GM21367 (cell line): ENCODE measurements around the gene LRRC39.
"Not testable (repeated sequence)": the region's sequence is repeated elsewhere in the genome, so short reads cannot be mapped to it uniquely, and the experiment has no call there.

Experiments used
- ATAC-seq: cut with Tn5 transposase; IDR thresholded peaks from one replicate; pipeline ENCODE4 v1.9.1; 2021; ENCODE audit not compliant: unreplicated experiment

Gene LRRC39

GRCh38 chr1:100178091-100178490 is at the start of gene LRRC39:
Gene LRRC39, minus strand, starts transcription at chr1:100178256. Its CDS starts 9,740 bp downstream, at chr1:100168516.
- no peak for ATAC-seq

- no peak for ATAC-seq
Measured at GRCh38 chr1:100222428-100222827, 44.4 kb upstream of the LRRC39 start.

- ATAC-seq, result no peak
Measured at GRCh38 chr1:100219883-100220282, 41.8 kb upstream of the LRRC39 start.

DNA sequence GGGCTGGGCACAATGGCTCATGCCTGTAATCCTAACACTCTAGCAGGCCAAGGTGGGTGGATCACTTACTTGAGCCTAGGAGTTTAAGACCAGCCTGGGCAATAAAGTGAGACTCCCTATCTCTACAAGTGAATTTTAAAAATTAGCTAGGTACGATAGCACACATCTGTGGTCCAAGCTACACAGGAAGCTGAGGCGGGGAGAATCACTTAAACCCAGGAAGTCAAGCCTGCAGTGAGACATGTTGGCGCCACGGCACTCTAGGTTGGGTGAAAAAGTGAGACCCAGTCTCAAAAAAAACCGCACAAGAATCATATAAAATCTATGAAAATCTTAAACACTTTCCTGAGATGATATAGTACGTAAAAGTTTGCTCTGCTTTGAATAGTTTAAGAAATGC is 41.4 kb upstream of the LRRC39 start:
- no peak for ATAC-seq

DNA sequence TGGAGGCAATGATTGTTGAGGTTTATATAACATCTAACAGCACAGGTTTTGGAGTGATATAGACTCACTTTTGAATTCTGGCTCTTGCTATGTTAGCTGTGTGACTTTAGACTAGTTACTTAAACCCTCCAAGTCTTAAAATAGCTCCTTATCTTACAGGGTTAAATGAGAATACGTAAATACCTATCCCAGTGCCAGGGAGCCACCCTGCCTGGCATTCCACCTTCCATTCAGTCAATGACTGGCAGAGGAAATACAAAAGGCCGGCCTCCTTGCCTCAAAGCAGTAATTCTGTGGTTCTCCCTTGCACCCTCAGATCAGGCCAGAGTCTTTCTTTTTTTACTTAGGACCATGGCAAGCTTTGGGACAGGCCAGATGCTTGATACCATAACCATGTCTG is 39.8 kb upstream of the LRRC39 start:
- no peak for ATAC-seq

DNA sequence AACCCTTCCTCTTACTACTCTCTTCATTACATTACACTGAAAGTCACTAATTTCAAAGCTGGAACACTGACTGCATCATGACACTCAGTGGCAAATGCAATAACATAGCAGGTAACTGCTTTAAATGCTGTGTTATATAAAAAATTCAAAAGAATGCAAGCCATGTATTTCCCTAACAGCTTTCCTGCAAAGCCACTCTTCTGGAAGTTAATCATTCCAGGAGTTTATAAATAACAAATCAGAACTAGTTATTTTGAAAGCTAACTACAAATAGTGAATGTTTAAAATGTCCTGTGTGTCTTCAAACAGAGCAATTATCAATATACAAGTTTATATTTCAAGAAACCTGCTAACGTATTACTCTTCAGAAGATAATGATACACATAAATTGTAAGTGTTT is 37.0 kb upstream of the LRRC39 start:
- no peak for ATAC-seq

GRCh38 chr1:100213141-100213540 is 35.1 kb upstream of the LRRC39 start:
- no peak for ATAC-seq

DNA sequence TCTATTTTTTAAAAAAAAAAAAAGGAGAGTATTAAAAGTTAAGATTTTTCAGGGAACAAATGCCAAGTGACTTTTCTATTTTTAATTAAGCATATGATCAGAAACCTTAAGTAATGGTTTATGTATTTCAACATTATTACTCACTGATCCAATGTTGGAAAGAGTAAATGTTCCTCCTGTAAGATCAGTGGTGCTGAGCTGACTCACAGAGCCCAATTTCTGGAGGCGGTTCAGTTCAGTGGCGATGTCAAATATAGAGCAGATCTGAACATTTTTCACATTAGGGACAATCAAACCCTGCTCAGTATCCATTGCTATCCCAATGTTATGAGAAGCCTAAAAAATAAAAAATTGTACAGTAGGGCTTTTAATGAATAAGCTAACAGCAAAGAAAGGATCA is 28.2 kb upstream of the LRRC39 start:
- ATAC-seq, result no peak

GRCh38 chr1:100205593-100205992 is 27.5 kb upstream of the LRRC39 start:
- ATAC-seq, result not testable (repeated sequence)

- not testable (repeated sequence) for ATAC-seq
Measured at GRCh38 chr1:100205103-100205502, 27.0 kb upstream of the LRRC39 start.

DNA sequence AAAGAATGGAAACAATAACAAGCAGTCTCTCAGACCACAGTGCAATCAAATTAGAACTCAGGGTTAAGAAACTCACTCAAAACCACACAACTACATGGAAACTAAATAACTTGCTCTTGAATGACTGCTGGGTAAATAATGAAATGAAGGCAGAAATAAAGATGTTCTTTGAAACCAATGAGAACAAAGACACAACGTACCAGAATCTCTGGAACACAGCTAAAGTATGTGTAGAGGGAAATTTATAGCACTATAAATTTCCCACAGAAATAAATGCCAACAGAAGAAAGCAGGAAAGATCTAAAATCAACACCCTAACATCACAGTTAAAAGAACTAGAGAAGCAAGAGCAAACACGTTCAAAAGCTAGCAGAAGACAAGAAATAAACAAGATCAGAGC is 24.6 kb upstream of the LRRC39 start:
- not testable (repeated sequence) for ATAC-seq

GRCh38 chr1:100200060-100200459 is 22.0 kb upstream of the LRRC39 start:
- not testable (repeated sequence) for ATAC-seq

GRCh38 chr1:100198596-100198995 is 20.5 kb upstream of the LRRC39 start:
- ATAC-seq, result no peak

- ATAC-seq, result peak; percentile 51
Measured at GRCh38 chr1:100188617-100189016, 10.6 kb upstream of the LRRC39 start.

GRCh38 chr1:100187912-100188311 is 9.9 kb upstream of the LRRC39 start:
- ATAC-seq, result no peak

- ATAC-seq, result peak; percentile 71
Measured at GRCh38 chr1:100184536-100184935, 6.5 kb upstream of the LRRC39 start.

DNA sequence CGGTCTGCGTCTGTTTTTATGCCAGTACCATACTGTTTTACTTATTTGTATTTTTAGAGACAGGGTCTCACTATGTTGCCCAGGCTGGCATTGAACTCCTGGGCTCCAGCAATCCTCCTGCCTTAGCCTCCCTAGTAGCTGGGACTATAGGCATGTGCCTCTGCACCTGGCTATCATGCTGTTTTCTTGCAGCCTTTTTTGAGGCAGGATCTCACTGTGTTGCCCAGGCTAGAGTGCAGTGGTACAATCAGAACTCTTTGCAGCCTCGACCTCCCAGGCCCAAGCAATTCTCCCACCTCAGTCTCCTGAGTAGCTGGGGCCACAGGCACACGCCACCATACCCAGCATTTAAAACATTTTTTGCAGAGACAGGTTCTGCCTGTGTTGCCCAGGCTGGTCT is 5.3 kb upstream of the LRRC39 start:
- no peak for ATAC-seq

DNA sequence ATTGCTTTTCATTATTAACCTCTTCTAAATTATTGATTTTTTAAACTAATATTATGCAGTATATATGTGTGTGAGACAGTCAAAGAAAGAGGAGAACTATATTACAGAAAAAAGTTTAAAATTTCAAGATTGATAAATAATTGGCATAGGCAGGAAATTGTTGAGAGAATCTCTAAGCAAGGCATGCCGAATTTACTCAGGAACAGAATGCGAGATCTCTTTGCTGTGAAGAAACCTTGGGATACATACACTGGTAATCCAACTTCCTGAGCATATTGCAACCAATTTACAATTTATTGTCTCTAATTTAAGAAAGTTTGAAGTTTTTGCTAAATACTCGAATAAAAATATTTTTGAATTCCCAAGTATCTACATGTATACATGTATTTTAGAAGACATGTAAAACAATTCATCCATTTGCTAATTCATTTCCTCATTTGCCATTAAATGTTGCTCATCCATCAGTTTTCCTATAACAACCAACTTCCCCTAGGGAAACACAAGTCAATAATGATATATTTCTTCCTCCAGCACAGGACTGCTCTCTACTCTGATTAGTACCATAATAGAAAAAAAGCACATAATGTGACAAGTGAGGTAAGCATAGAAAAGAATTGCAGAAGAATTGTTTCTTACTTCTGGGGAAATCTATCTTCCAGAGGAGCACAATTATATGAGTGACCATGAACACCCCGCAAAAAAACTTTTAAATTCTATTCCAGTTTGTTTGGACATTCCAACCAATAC is 588 bp downstream of the LRRC39 start:
- ATAC-seq, result no peak

- no peak for ATAC-seq
Measured at GRCh38 chr1:100168051-100168450, 10.0 kb downstream of the LRRC39 start.

DNA sequence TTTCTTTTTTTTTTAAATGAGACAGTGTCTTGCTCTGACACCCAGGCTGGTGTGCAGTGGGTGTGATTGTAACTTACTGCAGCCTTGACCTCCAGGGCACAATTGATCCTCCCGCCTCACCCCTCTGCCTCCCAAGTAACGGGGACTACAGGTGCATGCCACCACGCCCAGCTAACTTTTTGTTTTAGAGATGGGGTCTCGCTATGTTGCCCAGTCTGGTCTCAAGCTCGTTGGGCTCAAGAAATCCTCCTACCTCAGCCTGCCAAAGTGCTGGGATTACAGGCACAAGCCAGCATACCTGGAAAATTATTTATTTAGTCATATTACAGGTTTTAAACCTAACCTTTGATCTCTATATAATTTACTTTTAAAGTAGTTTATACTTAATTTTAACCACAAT is 13.4 kb downstream of the LRRC39 start:
- no peak for ATAC-seq

GRCh38 chr1:100164216-100164615 is 13.8 kb downstream of the LRRC39 start:
- ATAC-seq, result no peak

DNA sequence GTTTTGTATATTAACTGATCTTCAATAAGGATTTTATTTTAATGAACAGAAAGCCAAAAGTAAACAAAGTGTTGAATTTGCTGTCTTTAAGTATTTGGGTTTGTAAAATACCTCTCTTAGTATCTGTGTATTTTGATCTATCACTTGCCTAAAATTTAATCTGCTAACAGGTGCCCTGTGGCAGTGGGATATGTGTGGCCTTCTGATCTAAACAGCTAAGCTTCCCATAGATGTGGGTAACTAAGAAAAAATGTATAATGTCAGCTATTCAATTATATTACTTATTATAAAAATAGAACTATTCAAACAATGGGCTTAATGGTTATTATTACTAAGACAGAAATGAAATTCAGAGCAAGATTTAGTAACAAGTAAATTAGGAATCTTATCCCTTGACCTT is 15.2 kb downstream of the LRRC39 start:
- ATAC-seq, result no peak

DNA sequence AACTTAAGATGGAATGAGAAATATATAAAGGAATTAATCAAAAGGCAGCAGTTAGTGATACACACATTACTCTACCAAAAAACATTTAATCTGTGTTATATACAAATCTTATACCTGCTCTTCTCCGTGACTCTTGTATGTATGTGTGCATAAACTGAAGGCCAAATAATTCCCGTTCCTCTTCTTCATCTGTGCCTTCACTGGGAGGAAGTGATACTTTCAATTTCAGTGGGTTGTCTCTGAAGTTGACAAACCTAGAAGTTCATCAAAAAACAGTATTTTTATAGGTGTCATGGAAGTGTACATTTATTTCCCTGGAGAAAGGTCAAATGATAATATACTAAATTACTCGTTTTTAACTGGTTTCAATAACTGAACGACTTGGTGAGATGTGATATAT is 25.8 kb downstream of the LRRC39 start:
- ATAC-seq, result peak; percentile 66
